Loucy (cell line): Measurements from ENCODE around the gene MRPL12.

Experiments
- CTCF ChIP-seq: fragments of 200-600 bp; sonication (generic); conservative IDR thresholded peaks from 2 replicates; pipeline ENCODE4 v1.5.1; 2014; ENCODE audit warnings: mild to moderate bottlenecking, antibody characterized with exemption, low read length
- EZH2phosphoT487 ChIP-seq: fragments of 200-600 bp; IDR thresholded peaks from 2 replicates; pipeline ENCODE4 v1.6.1; 2018; ENCODE audit warnings: antibody characterized with exemption, mild to moderate bottlenecking, moderate library complexity, borderline replicate concordance

GRCh38 chr17:81715107-81715871 lies 12.1 kb downstream of the MRPL12 start:
- TF ChIP-seq CTCF (no peak), EZH2phosphoT487 (no peak)
